ENCODE data around the gene SLCO6A1.
"Not testable (repeated sequence)": the region's sequence is repeated elsewhere in the genome, so short reads cannot be mapped to it uniquely, and the experiment has no call there.

Gene SLCO6A1, protein sequence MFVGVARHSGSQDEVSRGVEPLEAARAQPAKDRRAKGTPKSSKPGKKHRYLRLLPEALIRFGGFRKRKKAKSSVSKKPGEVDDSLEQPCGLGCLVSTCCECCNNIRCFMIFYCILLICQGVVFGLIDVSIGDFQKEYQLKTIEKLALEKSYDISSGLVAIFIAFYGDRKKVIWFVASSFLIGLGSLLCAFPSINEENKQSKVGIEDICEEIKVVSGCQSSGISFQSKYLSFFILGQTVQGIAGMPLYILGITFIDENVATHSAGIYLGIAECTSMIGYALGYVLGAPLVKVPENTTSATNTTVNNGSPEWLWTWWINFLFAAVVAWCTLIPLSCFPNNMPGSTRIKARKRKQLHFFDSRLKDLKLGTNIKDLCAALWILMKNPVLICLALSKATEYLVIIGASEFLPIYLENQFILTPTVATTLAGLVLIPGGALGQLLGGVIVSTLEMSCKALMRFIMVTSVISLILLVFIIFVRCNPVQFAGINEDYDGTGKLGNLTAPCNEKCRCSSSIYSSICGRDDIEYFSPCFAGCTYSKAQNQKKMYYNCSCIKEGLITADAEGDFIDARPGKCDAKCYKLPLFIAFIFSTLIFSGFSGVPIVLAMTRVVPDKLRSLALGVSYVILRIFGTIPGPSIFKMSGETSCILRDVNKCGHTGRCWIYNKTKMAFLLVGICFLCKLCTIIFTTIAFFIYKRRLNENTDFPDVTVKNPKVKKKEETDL

GRCh38 chr5:102498271-102499034 lies at the start of gene SLCO6A1:
SLCO6A1 (minus strand) TSS chr5:102499001; CDS start chr5:102498844, 157 bp downstream.
- DNase-seq = no peak

DNA sequence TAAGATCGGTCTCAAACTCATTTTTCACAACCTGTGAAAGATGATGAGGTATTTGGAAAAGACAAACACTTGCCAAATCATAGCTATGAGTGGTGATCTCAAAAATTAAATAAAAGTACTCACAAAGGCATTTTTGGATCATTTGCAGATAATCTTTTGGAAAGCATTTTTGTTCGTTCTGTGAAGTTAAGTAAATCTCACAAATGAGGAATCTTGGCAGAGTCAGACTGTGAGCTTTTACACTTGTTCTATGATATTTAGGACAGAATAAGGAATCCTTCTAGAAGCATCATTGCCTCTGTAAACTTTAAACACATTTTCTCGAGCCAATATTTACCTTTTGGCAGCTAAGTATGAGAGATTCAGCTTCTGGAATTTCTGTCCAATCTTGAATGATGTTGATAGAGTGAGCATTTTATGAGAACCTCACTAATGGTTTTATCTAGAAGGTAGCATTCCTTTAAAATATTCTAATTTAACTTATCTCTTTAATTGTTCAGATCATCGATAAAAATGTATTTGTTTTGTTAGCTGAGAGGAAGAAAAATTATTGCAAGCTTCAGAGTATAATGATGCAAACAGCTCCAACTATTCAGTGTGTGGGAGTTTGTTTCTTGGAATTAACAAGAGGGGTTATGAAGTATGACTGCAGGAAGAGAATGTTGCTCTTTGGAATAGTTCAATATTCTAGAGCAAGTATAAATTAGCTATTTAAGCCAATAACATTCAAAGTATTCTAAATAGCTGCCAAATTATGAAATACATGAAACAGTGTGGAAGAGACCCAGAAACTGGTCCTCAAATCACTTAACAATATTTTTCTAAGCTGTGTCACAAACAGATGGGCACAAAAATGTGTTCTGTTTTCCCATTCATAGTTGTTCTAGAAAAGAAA lies 48.6 kb upstream of the SLCO6A1 start:
- no peak for DNase-seq

- DNase-seq = no peak
Measured at GRCh38 chr5:102545175-102545574, 46.4 kb upstream of the SLCO6A1 start.

DNA sequence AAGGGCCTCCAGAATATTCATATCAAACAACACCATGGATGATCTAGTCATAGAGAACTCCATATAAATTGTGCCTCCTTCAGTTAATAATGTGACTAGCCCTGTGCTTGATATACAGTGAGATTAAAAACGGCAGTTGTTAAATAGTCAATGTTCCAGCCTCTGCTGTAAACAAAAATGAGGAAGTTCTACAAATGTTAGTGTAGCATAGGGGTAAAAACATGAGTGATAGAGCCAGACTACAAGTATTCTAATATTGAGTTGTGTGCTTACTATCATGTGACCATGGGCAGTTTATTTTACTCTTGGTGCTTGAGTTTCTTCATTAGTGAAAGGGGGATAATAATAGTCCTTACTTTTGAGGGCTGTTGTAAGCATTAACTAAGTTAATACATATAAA lies 43.3 kb upstream of the SLCO6A1 start:
- DNase-seq = no peak

- DNase-seq = no peak
Measured at GRCh38 chr5:102539996-102540728, 41.4 kb upstream of the SLCO6A1 start.

DNA sequence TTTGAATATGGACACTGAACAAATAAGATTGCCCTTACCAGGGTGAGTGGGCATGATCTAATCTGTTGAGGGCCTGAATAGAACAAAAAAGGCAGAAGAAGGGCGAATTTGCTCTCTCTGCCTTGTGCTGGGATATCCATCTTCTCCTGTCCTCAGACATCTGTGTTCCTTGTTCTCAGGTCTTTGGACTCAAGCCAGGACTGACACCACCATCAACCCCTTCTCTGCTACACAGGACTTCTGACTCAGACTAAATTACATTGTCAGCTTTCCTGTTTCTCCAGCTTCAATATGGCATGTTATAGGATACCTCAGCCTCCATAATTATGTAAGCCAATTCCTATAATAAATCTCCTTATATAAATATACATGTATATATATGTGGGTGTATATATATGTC lies 40.8 kb upstream of the SLCO6A1 start:
- no peak for DNase-seq

GRCh38 chr5:102537011-102537410 lies 38.2 kb upstream of the SLCO6A1 start:
- DNase-seq = no peak

- DNase-seq = no peak
Measured at GRCh38 chr5:102536323-102536928, 37.6 kb upstream of the SLCO6A1 start.

DNA sequence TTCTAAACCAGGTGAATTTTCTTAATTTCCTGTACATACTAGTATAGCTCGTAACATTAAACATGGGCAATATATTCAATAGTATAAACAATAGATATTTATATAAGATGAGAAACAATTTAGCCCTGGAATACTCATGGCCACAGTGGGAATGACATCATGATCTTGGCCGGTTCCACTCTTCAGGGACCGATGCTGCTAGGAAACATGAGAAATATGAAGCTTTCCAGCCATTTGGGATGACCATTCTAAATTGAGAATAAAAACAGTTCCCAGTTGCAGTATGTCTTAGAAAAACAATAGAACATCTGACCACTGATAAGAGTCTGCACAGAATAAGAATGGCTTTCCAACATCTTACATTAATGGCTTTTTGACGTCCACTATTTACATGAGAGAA lies 33.3 kb upstream of the SLCO6A1 start:
- DNase-seq = no peak

- no peak for DNase-seq
Measured at GRCh38 chr5:102531506-102531905, 32.7 kb upstream of the SLCO6A1 start.

DNA sequence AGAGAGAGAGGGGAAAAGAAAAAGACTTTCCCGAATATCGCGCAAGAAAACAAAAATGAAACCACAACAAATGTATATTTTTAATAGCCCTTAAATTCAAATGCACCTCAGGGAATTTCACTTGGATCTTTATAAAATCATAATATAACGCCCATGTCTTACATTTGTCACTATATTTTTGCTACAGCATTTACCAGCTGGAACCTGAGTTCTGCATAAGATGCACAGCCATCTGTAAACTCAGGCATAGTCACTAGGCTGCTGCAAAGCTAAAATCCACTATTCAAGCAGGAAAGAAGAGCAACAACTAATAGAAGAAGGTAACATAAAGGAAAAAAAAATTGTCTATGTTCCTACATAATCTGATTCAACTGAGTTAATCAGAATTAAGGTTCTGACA lies 30.6 kb upstream of the SLCO6A1 start:
- DNase-seq = no peak

DNA sequence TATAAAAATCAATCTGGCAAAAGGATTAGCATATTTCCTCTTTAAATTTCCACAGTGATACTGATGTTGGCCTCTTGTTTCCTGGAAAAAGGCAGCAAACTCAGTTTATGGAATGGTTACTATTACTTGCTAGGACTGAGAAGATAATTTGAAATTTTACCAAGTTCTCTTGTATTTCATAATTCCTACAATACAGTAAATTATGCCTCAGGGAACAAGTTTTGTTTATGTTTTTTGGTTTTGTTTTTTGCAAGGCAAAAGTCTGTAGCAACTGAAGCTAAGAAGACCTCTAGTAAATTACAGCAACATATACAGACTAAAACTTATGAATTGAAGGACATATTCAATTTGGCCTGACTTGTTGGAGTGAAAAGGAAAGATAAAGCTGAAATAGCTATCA lies 30.2 kb upstream of the SLCO6A1 start:
- no peak for DNase-seq

DNA sequence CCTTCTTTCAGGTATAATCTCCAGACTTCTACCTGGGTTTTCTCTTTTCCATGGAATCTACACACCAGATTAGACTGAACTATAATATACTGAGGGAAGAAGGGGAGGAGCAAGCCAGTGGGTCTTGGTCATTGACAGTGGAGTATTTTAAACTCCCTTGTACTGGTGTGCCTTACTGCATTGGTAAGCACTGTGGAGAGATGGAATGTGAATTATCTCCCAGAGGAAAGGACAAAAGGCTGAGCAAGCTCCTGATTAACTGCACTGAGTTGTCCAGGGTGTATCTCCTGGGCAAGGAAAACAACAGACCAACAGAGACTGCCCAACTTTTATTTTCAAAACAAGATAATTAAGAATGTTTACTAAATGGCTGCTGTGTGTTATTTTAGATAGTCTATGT lies 29.8 kb upstream of the SLCO6A1 start:
- DNase-seq = no peak

- DNase-seq = no peak
Measured at GRCh38 chr5:102527547-102527946, 28.7 kb upstream of the SLCO6A1 start.

GRCh38 chr5:102523541-102524175 lies 24.9 kb upstream of the SLCO6A1 start:
- no peak for DNase-seq

- DNase-seq = no peak
Measured at GRCh38 chr5:102511666-102512065, 12.9 kb upstream of the SLCO6A1 start.

- not testable (repeated sequence) for DNase-seq
Measured at GRCh38 chr5:102491261-102491914, 7.4 kb downstream of the SLCO6A1 start.

DNA sequence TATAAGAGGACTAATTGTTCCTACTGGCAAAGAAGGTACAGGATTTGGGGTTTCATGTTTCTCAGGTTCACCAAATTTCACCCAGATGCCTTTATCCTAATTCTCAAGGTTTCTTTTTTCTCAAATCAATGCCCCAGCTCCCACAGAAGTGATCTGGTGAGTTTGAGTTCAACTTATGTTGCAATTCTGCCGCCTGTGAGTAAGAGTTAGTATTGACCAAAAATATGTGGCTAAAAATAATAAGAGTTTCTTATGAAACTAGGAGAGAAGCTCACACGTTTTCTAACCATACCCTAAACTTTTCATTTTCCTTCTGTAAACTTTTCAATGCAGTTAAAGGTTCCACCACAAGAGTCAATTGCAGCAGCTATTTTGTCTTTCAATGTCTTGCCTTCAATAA lies 15.1 kb downstream of the SLCO6A1 start:
- DNase-seq = no peak

DNA sequence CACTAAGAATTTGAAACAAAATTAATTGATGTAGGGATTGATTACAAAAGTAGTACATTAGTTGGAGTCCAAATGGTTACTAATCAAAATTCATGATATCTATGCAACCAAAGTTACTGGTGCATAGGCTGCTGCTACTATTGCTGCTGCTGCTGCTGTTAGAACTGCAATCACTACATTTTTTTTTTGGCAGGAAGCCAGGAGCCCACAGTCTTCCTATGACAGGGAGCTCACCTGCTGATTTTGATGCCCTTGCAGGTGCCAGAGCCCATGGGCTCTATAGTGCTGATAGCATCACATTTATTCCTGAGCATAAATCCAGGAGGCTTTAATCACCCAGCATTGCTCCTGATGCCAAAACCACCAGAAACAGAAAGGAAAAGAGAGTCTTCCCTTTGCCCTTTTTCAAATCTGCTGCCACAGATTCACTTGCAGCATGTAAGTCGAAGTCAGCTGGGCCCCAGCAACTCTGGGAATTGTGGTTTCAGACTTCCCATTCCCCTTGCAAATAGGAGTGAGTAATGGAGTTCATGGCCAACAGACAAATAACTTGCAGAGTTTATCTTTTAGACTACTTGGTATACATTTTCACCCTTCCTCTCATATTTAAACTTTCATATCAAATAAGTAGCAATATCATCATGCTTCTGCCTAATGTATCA lies 17.6 kb downstream of the SLCO6A1 start:
- DNase-seq = no peak

DNA sequence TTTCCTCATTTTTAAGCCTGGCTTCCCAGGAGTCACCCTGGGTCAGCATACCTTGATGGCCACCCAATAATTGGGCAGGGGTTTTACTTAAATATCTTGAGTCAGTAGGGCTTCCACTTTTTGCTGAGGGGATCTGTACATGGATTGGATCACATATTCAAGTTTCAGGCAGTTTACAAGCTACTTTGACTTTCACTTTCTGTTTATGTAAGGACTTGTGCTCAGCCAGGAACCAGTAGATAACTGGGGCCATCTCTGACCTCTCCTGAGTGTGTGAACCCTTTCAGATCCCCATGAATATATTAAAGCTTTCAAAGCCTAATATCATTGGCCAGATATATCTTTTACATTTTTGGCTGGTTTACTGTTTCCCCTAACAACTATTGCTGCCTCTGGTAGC lies 45.1 kb downstream of the SLCO6A1 start:
- DNase-seq = no peak

Measured in stimulated activated CD4-positive, alpha-beta T cell treated with anti-CD3 and anti-CD28 coated beads, Interleukin-12 subunit alpha, Interleukin-12 subunit beta, amount 100 ng/mL, for 4 hours (primary cell).